H9 (cell line): ENCODE data around the gene BICDL2. TPM values are rescaled to one million over a fixed set of nuclear protein-coding genes. Genes with fewer than 3 reads are reported as not detected.

Source experiments
- DNase-seq: peaks from one replicate; pipeline ENCODE4 v3.0.0-alpha.2; 2017
- H2AFZ ChIP-seq: one replicate; pipeline ENCODE4 v1.6.1; 2013; ENCODE audit warnings: mild to moderate bottlenecking, low read length, control low read depth, moderate library complexity
- H2AK5ac ChIP-seq: 2 replicates; pipeline ENCODE4 v1.6.1; 2013; ENCODE audit warnings: low read length, control low read depth, mixed read lengths; ENCODE audit not compliant: insufficient read length
- H2BK120ac ChIP-seq: one replicate; pipeline ENCODE4 v1.6.1; 2013; ENCODE audit warnings: low read depth, mild to moderate bottlenecking, low read length, control low read depth, inconsistent platforms; ENCODE audit not compliant: poor library complexity, severe bottlenecking
- H2BK12ac ChIP-seq: 2 replicates; pipeline ENCODE4 v1.6.1; 2013; ENCODE audit warnings: low read length, control low read depth, mixed read lengths, low read depth; ENCODE audit not compliant: insufficient read length
- H2BK15ac ChIP-seq: 2 replicates; pipeline ENCODE4 v1.6.1; 2013; ENCODE audit warnings: low read depth, low read length, control low read depth
- H2BK20ac ChIP-seq: one replicate; pipeline ENCODE4 v1.6.1; 2013; ENCODE audit warnings: low read depth, mild to moderate bottlenecking, low read length, control low read depth, inconsistent platforms; ENCODE audit not compliant: poor library complexity, severe bottlenecking
- H2BK5ac ChIP-seq: 2 replicates; pipeline ENCODE4 v1.6.1; 2013; ENCODE audit warnings: low read length, control low read depth, mixed read lengths; ENCODE audit not compliant: insufficient read length
- H3K14ac ChIP-seq: 2 replicates; pipeline ENCODE4 v1.6.1; 2013; ENCODE audit warnings: low read length, control low read depth; ENCODE audit not compliant: insufficient read depth
- H3K18ac ChIP-seq: 2 replicates; pipeline ENCODE4 v1.6.1; 2013; ENCODE audit warnings: low read depth, mild to moderate bottlenecking, mixed read lengths, low read length, control low read depth; ENCODE audit not compliant: insufficient read length
- H3K23ac ChIP-seq: 2 replicates; pipeline ENCODE4 v1.6.1; 2013; ENCODE audit warnings: low read length, control low read depth, mixed read lengths, low read depth; ENCODE audit not compliant: insufficient read length
- H3K23me2 ChIP-seq: 2 replicates; pipeline ENCODE4 v1.6.1; 2013; ENCODE audit warnings: low read depth, mild to moderate bottlenecking, mixed read lengths, low read length, control low read depth; ENCODE audit not compliant: insufficient read length, poor library complexity, severe bottlenecking
- H3K27ac ChIP-seq: 2 replicates; pipeline ENCODE4 v1.5.1; 2013; ENCODE audit warnings: low read length, control low read depth, mixed read lengths, low read depth; ENCODE audit not compliant: insufficient read length
- H3K27me3 ChIP-seq: 2 replicates; pipeline ENCODE4 v1.6.1; 2013; ENCODE audit warnings: low read length, control low read depth, inconsistent platforms; ENCODE audit not compliant: insufficient read depth
- H3K4ac ChIP-seq: 2 replicates; pipeline ENCODE4 v1.6.1; 2013; ENCODE audit warnings: low read depth, mild to moderate bottlenecking, control low read depth, inconsistent platforms, low read length, moderate library complexity
- H3K4me1 ChIP-seq: 2 replicates; pipeline ENCODE4 v1.6.1; 2013; ENCODE audit warnings: low read length, control low read depth, inconsistent platforms; ENCODE audit not compliant: insufficient read depth
- H3K4me2 ChIP-seq: 2 replicates; pipeline ENCODE4 v1.6.1; 2013; ENCODE audit warnings: low read length, control low read depth, mixed read lengths; ENCODE audit not compliant: insufficient read length, insufficient read depth
- H3K56ac ChIP-seq: 2 replicates; pipeline ENCODE4 v1.6.1; 2013; ENCODE audit warnings: low read depth, mild to moderate bottlenecking, mixed read lengths, low read length, control low read depth; ENCODE audit not compliant: insufficient read length
- H3K79me1 ChIP-seq: 2 replicates; pipeline ENCODE4 v1.6.1; 2013; ENCODE audit warnings: low read depth, mild to moderate bottlenecking, moderate library complexity, low read length, control low read depth, inconsistent platforms; ENCODE audit not compliant: insufficient read depth, poor library complexity, severe bottlenecking
- H3K79me2 ChIP-seq: 2 replicates; pipeline ENCODE4 v1.6.1; 2013; ENCODE audit warnings: low read length, control low read depth, inconsistent platforms; ENCODE audit not compliant: insufficient read depth
- H3K9ac ChIP-seq: 2 replicates; pipeline ENCODE4 v1.6.1; 2013; ENCODE audit warnings: low read length, control low read depth, mixed read lengths; ENCODE audit not compliant: insufficient read length; ENCODE audit errors: extremely low read depth
- H3K9me3 ChIP-seq: one replicate; pipeline ENCODE4 v1.6.1; 2013; ENCODE audit warnings: low read depth, low read length, inconsistent platforms; ENCODE audit not compliant: control insufficient read depth
- H3T11ph ChIP-seq: one replicate; pipeline ENCODE4 v1.6.1; 2013; ENCODE audit warnings: mild to moderate bottlenecking, low read length, control low read depth, inconsistent platforms
- H4K20me1 ChIP-seq: one replicate; pipeline ENCODE4 v1.6.1; 2013; ENCODE audit not compliant: control insufficient read depth, insufficient read length, insufficient read depth
- H4K5ac ChIP-seq: 2 replicates; pipeline ENCODE4 v1.6.1; 2013; ENCODE audit warnings: low read depth, mild to moderate bottlenecking, mixed read lengths, low read length, control low read depth; ENCODE audit not compliant: insufficient read length
- H4K8ac ChIP-seq: replicated peaks from 2 replicates; pipeline ENCODE4 v1.6.1; 2013; ENCODE audit warnings: low read length, control low read depth, mixed read lengths, low read depth; ENCODE audit not compliant: insufficient read length
- H4K91ac ChIP-seq: 2 replicates; pipeline ENCODE4 v1.6.1; 2013; ENCODE audit warnings: low read depth, mild to moderate bottlenecking, moderate library complexity, mixed read lengths, low read length, control low read depth; ENCODE audit not compliant: insufficient read length
- H3K27ac Mint-ChIP-seq, 3 experiments: 2 replicates in 2 of 3; 3 replicates in 1 of 3; pipeline ENCODE4 v1.8.0; 2020 to 2021; ENCODE audit warnings: mixed read lengths in 3 of 3, mild to moderate bottlenecking in 1 of 3, moderate library complexity in 1 of 3
- H3K27me3 Mint-ChIP-seq: 2 replicates; pipeline ENCODE4 v1.8.0; 2021; ENCODE audit warnings: low read depth, mild to moderate bottlenecking, moderate library complexity, mixed read lengths
- H3K36me3 Mint-ChIP-seq, 3 experiments: 2 replicates in 2 of 3; 3 replicates in 1 of 3; pipeline ENCODE4 v1.8.0; 2020 to 2021; ENCODE audit warnings: low read depth in 3 of 3, mixed read lengths in 3 of 3; ENCODE audit not compliant: insufficient read depth in 1 of 3
- H3K4me1 Mint-ChIP-seq, 2 experiments: 2 replicates each; pipeline ENCODE4 v1.8.0; 2020; ENCODE audit warnings: mixed read lengths in 2 of 2
- H3K4me3 Mint-ChIP-seq, 2 experiments: 2 replicates in 1 of 2; 3 replicates in 1 of 2; pipeline ENCODE4 v1.8.0; 2020 to 2021; ENCODE audit warnings: mild to moderate bottlenecking in 2 of 2, mixed read lengths in 2 of 2, moderate library complexity in 1 of 2
- H3K9me3 Mint-ChIP-seq, 2 experiments: 2 replicates in 1 of 2; 3 replicates in 1 of 2; pipeline ENCODE4 v1.8.0; 2020; ENCODE audit warnings: mild to moderate bottlenecking in 2 of 2, mixed read lengths in 2 of 2, moderate library complexity in 1 of 2
- CTCF ChIP-seq: fragments of 200-600 bp; sonication (generic); conservative IDR thresholded peaks from 3 replicates; pipeline ENCODE4 v1.8.0; 2021; ENCODE audit warnings: antibody characterized with exemption, mild to moderate bottlenecking
- WGBS: extraction: QIAGEN DNeasy Blood & Tissue Kit; methylation state at CpG from one replicate; pipeline ENCODE4 v1.1.7; 2013; ENCODE audit warnings: missing lambda C conversion rate, low lambda C conversion rate, mixed read lengths; ENCODE audit not compliant: insufficient read length; ENCODE audit errors: extremely low coverage; 5-methylcytosine and 5-hydroxymethylcytosine counted together
- total RNA-seq: library from RNA; stranded (reverse); gene quantifications from 2 replicates; pipeline ENCODE4 v1.2.1, GENCODE V29; 2021

BICDL2 gene
- total RNA-seq, 1 experiment from 2014 or later = 13.5 TPM

GRCh38 chr16:2996298-2996697 lies 40.4 kb downstream of the BICDL2 start:
- H4K20me1 ChIP-seq = peaks cover 2% of the 10 kb centered on the region
- H2AK5ac ChIP-seq = no peak overlapping the region
- H3K4me1 ChIP-seq = no peaks in the 10 kb centered on the region
- no CpG with 5 or more reads among the region's 13 CpGs for WGBS
- no peak overlapping the region for H2BK5ac ChIP-seq
- no peak overlapping the region for H3K4me2 ChIP-seq
- Mint-ChIP-seq H3K4me1 (peaks cover 3 to 41% of the 10 kb centered on the region in 2 experiments; a peak in 3 of 4 replicates), H3K4me3 (no peak overlapping the region), H3K9me3 (no peaks in the 10 kb centered on the region), H3K27ac (no peak overlapping the region; a peak in 1 of 7 replicates), H3K27me3 (no peaks in the 10 kb centered on the region; the same call in 1 of the 2 replicates), H3K36me3 (no peaks in the 10 kb centered on the region; a peak in 1 of 7 replicates)
- no peak overlapping the region for H3K56ac ChIP-seq
- H3T11ph ChIP-seq = no peak overlapping the region
- H3K4ac ChIP-seq = no peak overlapping the region
- no peaks in the 10 kb centered on the region for H3K23me2 ChIP-seq
- H2BK12ac ChIP-seq = no peak overlapping the region
- H4K5ac ChIP-seq = no peak overlapping the region
- no peak overlapping the region for H2AFZ ChIP-seq
- TF ChIP-seq CTCF = no peak
- H4K8ac ChIP-seq = no peak overlapping the region
- H2BK15ac ChIP-seq = no peak overlapping the region
- H3K27me3 ChIP-seq = no peaks in the 10 kb centered on the region
- no peak overlapping the region for H3K27ac ChIP-seq
- H3K14ac ChIP-seq = no peak overlapping the region
- H3K79me1 ChIP-seq = no peaks in the 10 kb centered on the region
- no peak for DNase-seq
- no peak overlapping the region for H3K18ac ChIP-seq
- no peak overlapping the region for H4K91ac ChIP-seq
- no peak overlapping the region for H2BK20ac ChIP-seq
- H3K23ac ChIP-seq = no peak overlapping the region
- no peaks in the 10 kb centered on the region for H3K9me3 ChIP-seq
- H2BK120ac ChIP-seq = no peak overlapping the region
- H3K79me2 ChIP-seq = no peaks in the 10 kb centered on the region
- H3K9ac ChIP-seq = no peak overlapping the region
